CD8-positive, alpha-beta memory T cell (primary cell): ENCODE measurements around the gene STX3. TPM values are rescaled to one million over a fixed set of nuclear protein-coding genes. Genes with fewer than 3 reads are reported as not detected.
"Not testable (repeated sequence)": the region's sequence is repeated elsewhere in the genome, so short reads cannot be mapped to it uniquely, and the experiment has no call there.

Experiments used
- CTCF ChIA-PET: fragments of 350-600 bp; sonication (Branson Sonifier 250); formaldehyde crosslinking; loops from one replicate; lab custom pipeline; 2021; ENCODE audit warnings: antibody characterized with exemption; lab: Charles Lee
- POLR2A ChIA-PET: fragments of 350-600 bp; sonication (Branson Sonifier 250); formaldehyde crosslinking; loops from one replicate; lab custom pipeline; 2021; ENCODE audit warnings: antibody characterized with exemption; lab: Charles Lee
- DNase-seq, 5 donors: peaks; one replicate each; pipeline versions ENCODE4 v3.0.0 to v3.0.0-alpha.2; 2020 to 2022; ENCODE audit warnings: mixed read lengths in 1 of 5
- H3K27ac ChIP-seq: one replicate; pipeline ENCODE4 v1.7.0; 2013; ENCODE audit warnings: low read depth, mild to moderate bottlenecking, low read length, moderate library complexity
- H3K27me3 ChIP-seq: 2 replicates; pipeline ENCODE4 v1.7.0; 2013; ENCODE audit warnings: low read length, mild to moderate bottlenecking; ENCODE audit not compliant: insufficient read depth, poor library complexity, severe bottlenecking
- H3K36me3 ChIP-seq: 2 replicates; pipeline ENCODE4 v1.7.0; 2013; ENCODE audit warnings: mild to moderate bottlenecking, low read length, moderate library complexity; ENCODE audit not compliant: insufficient read depth
- H3K4me1 ChIP-seq: 2 replicates; pipeline ENCODE4 v1.7.0; 2013; ENCODE audit warnings: mild to moderate bottlenecking, low read length, moderate library complexity; ENCODE audit not compliant: insufficient read depth
- H3K4me3 ChIP-seq: 2 replicates; pipeline ENCODE4 v1.7.0; 2013; ENCODE audit warnings: mild to moderate bottlenecking, low read length
- H3K9me3 ChIP-seq: 2 replicates; pipeline ENCODE4 v1.7.0; 2013; ENCODE audit warnings: mild to moderate bottlenecking, low read length
- H3K27ac Mint-ChIP-seq, 8 donors: one replicate each; pipeline ENCODE4 v1.8.0; 2020 to 2021; ENCODE audit warnings: mixed read lengths in 8 of 8, mild to moderate bottlenecking in 6 of 8, inconsistent platforms in 3 of 8, moderate library complexity in 3 of 8
- H3K27me3 Mint-ChIP-seq, 2 donors: one replicate each; pipeline ENCODE4 v1.8.0; 2020 to 2021; ENCODE audit warnings: mixed read lengths in 2 of 2, mild to moderate bottlenecking in 1 of 2, moderate library complexity in 1 of 2
- H3K36me3 Mint-ChIP-seq, 3 donors: one replicate each; pipeline ENCODE4 v1.8.0; 2020 to 2021; ENCODE audit warnings: mixed read lengths in 3 of 3, inconsistent platforms in 1 of 3, mild to moderate bottlenecking in 1 of 3
- H3K4me1 Mint-ChIP-seq, 3 donors: one replicate each; pipeline ENCODE4 v1.8.0; 2020 to 2021; ENCODE audit warnings: mixed read lengths in 3 of 3, inconsistent platforms in 1 of 3, mild to moderate bottlenecking in 1 of 3
- H3K4me3 Mint-ChIP-seq, 7 donors: one replicate each; pipeline ENCODE4 v1.8.0; 2020 to 2021; ENCODE audit warnings: mixed read lengths in 7 of 7, mild to moderate bottlenecking in 6 of 7, moderate library complexity in 4 of 7, inconsistent platforms in 2 of 7
- H3K9me3 Mint-ChIP-seq, 5 donors: one replicate each; pipeline ENCODE4 v1.8.0; 2020 to 2022; ENCODE audit warnings: mixed read lengths in 5 of 5, mild to moderate bottlenecking in 3 of 5, moderate library complexity in 2 of 5, inconsistent platforms in 1 of 5
- polyA plus RNA-seq: library from polyadenylated mRNA; unstranded; fragments of 300-500 nt; fragmentation: Illumina TruSeq; gene quantifications from one replicate; pipeline ENCODE4 v1.2.3, GENCODE V29; 2021
- total RNA-seq, 2 experiments: library from RNA; stranded (reverse); gene quantifications; one replicate each; pipeline ENCODE4 v1.2.3, GENCODE V29; 2021

The STX3 gene
- total and polyA plus RNA-seq, 3 experiments from 2014 or later, result 5.5 to 6.8 (median 6.7) TPM

DNA sequence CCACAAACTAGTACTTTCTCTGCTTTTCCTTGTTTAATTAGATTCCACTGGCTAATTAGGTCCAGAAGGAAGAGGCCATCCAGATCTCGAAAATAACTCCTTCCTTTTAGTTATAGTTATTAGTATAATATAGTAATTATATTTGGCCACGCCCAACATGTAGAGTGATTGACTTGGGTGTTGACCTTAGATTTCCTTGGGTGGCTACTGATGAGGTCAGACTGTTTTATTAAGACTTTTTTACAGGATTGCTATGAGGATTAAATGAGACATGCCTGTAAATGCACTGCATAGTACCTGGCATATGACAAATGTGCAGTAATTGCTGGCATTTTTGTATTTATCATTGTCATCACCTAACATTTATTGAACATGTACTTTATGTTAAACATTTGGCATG, 26.9 kb downstream of the STX3 start:
- Mint-ChIP-seq H3K4me1 (peaks cover 17% of the 10 kb centered on the region in 3 donors), H3K36me3 (peaks cover 2 to 11% (median 10%) of the 10 kb centered on the region in 3 donors), H3K4me3 (no peak overlapping the region), H3K27ac (no peak overlapping the region), H3K27me3 (peaks cover 0 to 3% of the 10 kb centered on the region in 2 donors), H3K9me3 (no peaks in the 10 kb centered on the region)
- POLR2A ChIA-PET, result no interaction called here
- CTCF ChIA-PET, result no interaction called here
- no peak overlapping the region for H3K27ac ChIP-seq
- peaks cover 6% of the 10 kb centered on the region for H3K4me1 ChIP-seq
- H3K9me3 ChIP-seq, result no peaks in the 10 kb centered on the region
- no peak overlapping the region for H3K4me3 ChIP-seq
- no peaks in the 10 kb centered on the region for H3K36me3 ChIP-seq
- H3K27me3 ChIP-seq, result no peaks in the 10 kb centered on the region
- no peak for DNase-seq

- ChIA-PET POLR2A (no interaction called here), CTCF (no interaction called here)
- Mint-ChIP-seq H3K9me3 (no peaks in the 10 kb centered on the region), H3K27me3 (peaks cover 0 to 6% of the 10 kb centered on the region in 2 donors), H3K36me3 (peaks cover 5 to 20% (median 11%) of the 10 kb centered on the region in 3 donors), H3K4me3 (peak overlapping the region in 3 of 7 donors; percentile 3 to 40 (median 33)), H3K4me1 (peaks cover 17% of the 10 kb centered on the region in 3 donors), H3K27ac (peak overlapping the region in 1 of 8 donors; percentile 8)
- Histone ChIP-seq H3K27ac (no peak overlapping the region), H3K27me3 (no peaks in the 10 kb centered on the region), H3K9me3 (no peaks in the 10 kb centered on the region), H3K4me1 (peaks cover 6% of the 10 kb centered on the region), H3K4me3 (no peak overlapping the region), H3K36me3 (no peaks in the 10 kb centered on the region)
- no peak for DNase-seq
These were observed 28.5 kb downstream of the STX3 start for GRCh38 chr11:59783632-59784090.

DNA sequence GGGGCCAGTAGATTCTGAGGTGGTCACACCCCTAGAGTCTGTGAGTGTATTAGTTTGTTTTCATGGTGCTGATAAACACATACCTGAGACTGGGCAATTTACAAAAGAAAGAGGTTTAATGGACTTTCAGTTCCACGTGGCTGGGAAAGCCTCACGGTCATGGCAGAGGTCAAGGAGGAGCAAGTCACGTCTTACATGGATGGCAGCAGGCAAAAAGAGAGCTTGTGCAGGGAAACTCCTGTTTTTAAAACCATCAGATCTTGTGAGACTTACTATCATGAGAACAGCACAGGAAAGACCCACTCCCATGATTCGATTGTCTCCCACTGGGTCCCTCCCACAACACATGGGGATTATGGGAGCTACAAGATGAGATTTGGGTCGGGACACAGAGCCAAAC, 29.3 kb downstream of the STX3 start:
- H3K27me3 ChIP-seq, POLR2A ChIA-PET, H3K4me1 ChIP-seq, DNase-seq, H3K9me3 ChIP-seq, H3K36me3 ChIP-seq, H3K9me3 Mint-ChIP-seq, H3K4me3 ChIP-seq, H3K27ac ChIP-seq, H3K27me3 Mint-ChIP-seq: not testable (repeated sequence)
- Mint-ChIP-seq H3K4me1 (peaks cover 17% of the 10 kb centered on the region in 3 donors), H3K36me3 (peaks cover 8 to 27% (median 14%) of the 10 kb centered on the region in 3 donors), H3K4me3 (peak overlapping the region in 1 of 7 donors; percentile 33), H3K27ac (peak overlapping the region in 1 of 8 donors; percentile 37)
- CTCF ChIA-PET, result interaction anchor here (0.9 to 2.1 kb wide), 2 partner anchors 30 to 31 kb away, joined by 3 to 6 read pairs; partner anchors contain the start of gene STX3

GRCh38 chr11:59785818-59786217, 30.6 kb downstream of the STX3 start:
- CTCF ChIA-PET, result interaction anchor here (2.1 kb wide), 1 partner anchor 33 kb away, joined by 6 read pairs; no protein-coding TSS in a partner anchor
- H3K27ac Mint-ChIP-seq, result peak overlapping the region in 1 of 8 donors; percentile 22
- peaks cover 6% of the 10 kb centered on the region for H3K4me1 ChIP-seq
- H3K4me1 Mint-ChIP-seq, result peaks cover 17% of the 10 kb centered on the region in 3 donors
- H3K4me3 ChIP-seq, result no peak overlapping the region
- H3K27ac ChIP-seq, result no peak overlapping the region
- no peak overlapping the region for H3K4me3 Mint-ChIP-seq
- H3K36me3 Mint-ChIP-seq, result peaks cover 10 to 29% (median 12%) of the 10 kb centered on the region in 3 donors
- peaks cover 0 to 6% of the 10 kb centered on the region in 2 donors for H3K27me3 Mint-ChIP-seq
- H3K36me3 ChIP-seq, result peaks cover 3% of the 10 kb centered on the region
- H3K9me3 Mint-ChIP-seq, result no peaks in the 10 kb centered on the region
- no peak for DNase-seq
- no peaks in the 10 kb centered on the region for H3K27me3 ChIP-seq
- POLR2A ChIA-PET, result no interaction called here
- H3K9me3 ChIP-seq, result no peaks in the 10 kb centered on the region

DNA sequence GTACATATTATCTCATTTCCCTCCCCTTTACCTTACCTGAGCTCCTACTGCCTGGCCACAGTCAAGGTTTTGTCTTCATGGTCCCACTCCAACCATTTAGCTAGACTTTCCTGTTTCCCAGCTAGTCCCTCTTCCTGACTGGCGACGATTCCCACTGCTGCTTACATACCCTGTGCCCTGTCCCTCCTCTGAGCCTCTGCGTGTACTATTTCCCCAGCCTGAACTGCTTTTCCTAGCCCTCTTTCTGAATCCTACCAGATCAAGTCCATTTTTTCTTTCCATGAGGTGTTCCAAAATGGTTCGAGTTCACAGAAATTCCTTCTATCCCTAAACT, 32.0 kb downstream of the STX3 start:
- Histone ChIP-seq H3K36me3 (peaks cover 3% of the 10 kb centered on the region), H3K4me3 (no peak overlapping the region), H3K4me1 (peaks cover 6% of the 10 kb centered on the region), H3K9me3 (no peaks in the 10 kb centered on the region), H3K27me3 (no peaks in the 10 kb centered on the region), H3K27ac (no peak overlapping the region)
- no peaks in the 10 kb centered on the region for H3K9me3 Mint-ChIP-seq
- ChIA-PET CTCF (no interaction called here), POLR2A (no interaction called here)
- peaks cover 17% of the 10 kb centered on the region in 3 donors for H3K4me1 Mint-ChIP-seq
- H3K27me3 Mint-ChIP-seq, result peaks cover 0 to 6% of the 10 kb centered on the region in 2 donors
- H3K27ac Mint-ChIP-seq, result peak overlapping the region in 1 of 8 donors; percentile 69
- no peak for DNase-seq
- H3K36me3 Mint-ChIP-seq, result peaks cover 10 to 32% (median 13%) of the 10 kb centered on the region in 3 donors
- no peak overlapping the region for H3K4me3 Mint-ChIP-seq

DNA sequence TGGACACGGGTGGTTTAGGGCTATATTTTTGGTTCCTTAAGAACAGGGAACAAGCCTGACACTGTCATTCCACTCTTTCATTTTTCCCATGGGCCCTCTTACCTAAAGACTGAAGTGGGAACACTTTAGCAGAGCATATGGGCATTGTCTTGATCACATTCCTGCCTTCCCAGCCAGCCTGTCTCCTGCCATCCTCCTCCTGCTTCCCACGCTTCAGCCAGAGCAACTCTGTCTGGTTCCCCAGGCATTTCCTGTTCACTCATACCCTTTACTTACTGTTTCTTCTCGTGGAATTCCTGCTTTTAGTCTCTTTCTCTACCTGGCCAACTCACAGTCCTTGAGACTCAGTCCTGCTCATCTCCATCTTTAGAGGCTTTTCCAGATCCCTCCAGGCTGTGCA, 32.6 kb downstream of the STX3 start:
- H3K27me3 ChIP-seq, result no peaks in the 10 kb centered on the region
- no peak overlapping the region for H3K27ac ChIP-seq
- peaks cover 6% of the 10 kb centered on the region for H3K4me1 ChIP-seq
- peaks cover 3% of the 10 kb centered on the region for H3K36me3 ChIP-seq
- no peak for DNase-seq
- H3K4me3 Mint-ChIP-seq, result no peak overlapping the region
- H3K9me3 Mint-ChIP-seq, result no peaks in the 10 kb centered on the region
- no peaks in the 10 kb centered on the region for H3K9me3 ChIP-seq
- ChIA-PET POLR2A (no interaction called here), CTCF (interaction anchor here (1.0 to 1.6 kb wide), 3 partner anchors 13 to 34 kb away, joined by 3 to 6 read pairs (median 4); no protein-coding TSS in a partner anchor)
- H3K4me3 ChIP-seq, result no peak overlapping the region
- peaks cover 0 to 9% of the 10 kb centered on the region in 2 donors for H3K27me3 Mint-ChIP-seq
- H3K36me3 Mint-ChIP-seq, result peaks cover 15 to 38% (median 19%) of the 10 kb centered on the region in 3 donors
- H3K27ac Mint-ChIP-seq, result peak overlapping the region in 1 of 8 donors; percentile 4
- peaks cover 17% of the 10 kb centered on the region in 3 donors for H3K4me1 Mint-ChIP-seq

GRCh38 chr11:59791639-59792038, 36.5 kb downstream of the STX3 start:
- no peaks in the 10 kb centered on the region for H3K9me3 ChIP-seq
- Mint-ChIP-seq H3K27ac (peak overlapping the region in 1 of 8 donors; percentile 11), H3K9me3 (no peaks in the 10 kb centered on the region), H3K36me3 (peaks cover 23 to 67% (median 30%) of the 10 kb centered on the region in 3 donors), H3K27me3 (peaks cover 0 to 5% of the 10 kb centered on the region in 2 donors), H3K4me3 (no peak overlapping the region), H3K4me1 (no peaks in the 10 kb centered on the region)
- peaks cover 3% of the 10 kb centered on the region for H3K36me3 ChIP-seq
- no peaks in the 10 kb centered on the region for H3K4me1 ChIP-seq
- POLR2A ChIA-PET, result no interaction called here
- H3K27ac ChIP-seq, result no peak overlapping the region
- CTCF ChIA-PET, result no interaction called here
- H3K4me3 ChIP-seq, result no peak overlapping the region
- no peak for DNase-seq
- H3K27me3 ChIP-seq, result no peaks in the 10 kb centered on the region

DNA sequence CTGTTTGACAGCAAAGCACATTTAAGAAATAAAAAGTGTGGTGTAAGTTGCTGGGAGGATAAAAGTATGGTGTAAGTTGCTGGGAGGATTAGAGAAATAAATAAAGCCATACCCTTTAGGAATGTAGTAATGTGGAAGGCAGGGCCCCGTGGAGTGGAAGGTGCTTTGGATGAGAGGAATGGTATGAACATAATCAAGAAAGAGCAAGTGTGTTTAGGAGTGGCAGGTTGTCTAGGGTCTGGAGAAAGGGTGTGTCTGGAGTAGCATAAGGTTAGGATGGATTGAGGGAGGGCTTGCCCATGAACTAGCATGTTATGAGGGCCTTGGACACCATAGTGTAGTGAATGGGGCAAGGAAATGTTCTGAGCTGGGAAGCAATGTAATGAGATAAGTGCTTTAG, 37.3 kb downstream of the STX3 start:
- H3K36me3 Mint-ChIP-seq, result peaks cover 23 to 68% (median 30%) of the 10 kb centered on the region in 3 donors
- CTCF ChIA-PET, result no interaction called here

More for the DNA sequence above, 37.3 kb downstream of the STX3 start:
- Mint-ChIP-seq H3K4me3 (no peak overlapping the region), H3K27me3 (peaks cover 0 to 3% of the 10 kb centered on the region in 2 donors), H3K4me1 (no peaks in the 10 kb centered on the region), H3K9me3 (no peaks in the 10 kb centered on the region), H3K27ac (peak overlapping the region in 1 of 8 donors; percentile 63)
- Histone ChIP-seq H3K4me1 (no peaks in the 10 kb centered on the region), H3K27me3 (no peaks in the 10 kb centered on the region), H3K9me3 (no peaks in the 10 kb centered on the region), H3K36me3 (peaks cover 6% of the 10 kb centered on the region), H3K4me3 (no peak overlapping the region), H3K27ac (no peak overlapping the region)
- DNase-seq, result no peak
- POLR2A ChIA-PET, result no interaction called here
